GM12878 (cell line): ENCODE measurements around the gene HINFP. TPM values are rescaled to one million over a fixed set of nuclear protein-coding genes. Genes with fewer than 3 reads are reported as not detected.

ENCODE experiments used
- ATAC-seq: fragments of 200-7000 bp; cut with Tn5 transposase; 3 replicates; pipeline ENCODE4 v1.9.1; 2020; ENCODE audit warnings: mild to moderate bottlenecking, moderate library complexity
- BruUV-seq: library from RNA; stranded (reverse); fragments of 400-500 nt; replicated peaks from 2 replicates; lab custom pipeline; 2021; lab: Mats Ljungman, UMichigan
- CTCF ChIA-PET: fragments of 300-600 bp; sonication (Branson Sonifier 250); formaldehyde crosslinking; extraction: SDS; loops from one replicate; lab custom pipeline; 2021; ENCODE audit warnings: inconsistent platforms; lab: Yijun Ruan, JAX
- POLR2A ChIA-PET: fragments of 350-600 bp; formaldehyde crosslinking; extraction: SDS; loops from one replicate; lab custom pipeline; 2021; ENCODE audit warnings: inconsistent platforms; lab: Charles Lee
- RAD21 ChIA-PET: fragments of 300-600 bp; sonication (Branson Sonifier 250); formaldehyde crosslinking; loops from one replicate; lab custom pipeline; 2023; ENCODE audit warnings: antibody characterized with exemption; ENCODE audit not compliant: unreplicated experiment; lab: Charles Lee
- SMC1A ChIA-PET: fragments of 300-600 bp; sonication (Branson Sonifier 250); formaldehyde crosslinking; loops from one replicate; lab custom pipeline; 2023; ENCODE audit not compliant: unreplicated experiment, uncharacterized antibody; lab: Charles Lee
- DNase-seq: peaks from one replicate; pipeline ENCODE4 v3.0.0-alpha.2; 2011; ENCODE audit warnings: low read depth, low spot score
- FAIRE-seq: peaks from 3 replicates; lab custom pipeline; 2011; peaks lifted over from hg19 to GRCh38; lab: Jason Lieb, UNC
- H2AFZ ChIP-seq: 2 replicates; pipeline ENCODE4 v1.6.0; 2011; ENCODE audit warnings: low read depth, low read length, control low read depth; ENCODE audit not compliant: control insufficient read depth
- H3K27ac ChIP-seq: 2 replicates; pipeline ENCODE4 v1.5.1; 2011; ENCODE audit warnings: control low read depth; ENCODE audit not compliant: control insufficient read depth, insufficient read depth
- H3K27me3 ChIP-seq, 2 experiments: replicated peaks in 1 of 2; 2 replicates each; pipeline versions ENCODE4 v1.6.0 to v1.6.1; 2011; ENCODE audit warnings: low read length in 1 of 2; ENCODE audit not compliant: control insufficient read depth in 2 of 2, insufficient read depth in 2 of 2
- H3K36me3 ChIP-seq, 2 experiments: 2 replicates each; pipeline ENCODE4 v1.5.1; 2011; ENCODE audit warnings: low read length in 1 of 2; ENCODE audit not compliant: control insufficient read depth in 2 of 2, insufficient read depth in 2 of 2
- H3K4me1 ChIP-seq: 2 replicates; pipeline ENCODE4 v1.6.1; 2011; ENCODE audit warnings: mild to moderate bottlenecking, low read length, moderate library complexity, mixed read lengths; ENCODE audit not compliant: control insufficient read depth, insufficient read depth
- H3K4me2 ChIP-seq: 2 replicates; pipeline ENCODE4 v1.6.0; 2011; ENCODE audit warnings: control low read depth; ENCODE audit not compliant: control insufficient read depth, insufficient read depth
- H3K4me3 ChIP-seq: fragments of 200-600 bp; sonication (generic); 2 replicates; pipeline ENCODE4 v1.5.1; 2016
- H3K79me2 ChIP-seq: 2 replicates; pipeline ENCODE4 v1.6.0; 2011; ENCODE audit warnings: low read length; ENCODE audit not compliant: control insufficient read depth, insufficient read depth
- H3K9ac ChIP-seq: 2 replicates; pipeline ENCODE4 v1.8.0; 2011; ENCODE audit warnings: low read length, control low read depth, mixed read lengths; ENCODE audit not compliant: control insufficient read depth, insufficient read depth
- H3K9me3 ChIP-seq: replicated peaks from 3 replicates; pipeline ENCODE4 v1.5.1; 2011; ENCODE audit warnings: mild to moderate bottlenecking, low read length; ENCODE audit not compliant: control insufficient read depth, insufficient read depth
- H4K20me1 ChIP-seq: 2 replicates; pipeline ENCODE4 v1.6.0; 2011; ENCODE audit not compliant: control insufficient read depth, insufficient read depth
- CREB1 ChIP-seq: IDR thresholded peaks from 2 replicates; pipeline ENCODE4 v1.6.1; 2012; ENCODE audit warnings: low read depth, mild to moderate bottlenecking, inconsistent platforms
- ESRRA ChIP-seq: IDR thresholded peaks from 2 replicates; pipeline ENCODE4 v1.6.1; 2012; ENCODE audit warnings: mild to moderate bottlenecking, low read length, improper control_type of control experiment
- ETV6 ChIP-seq, 2 experiments: fragments of 450-650 bp in 1 of 2; IDR thresholded peaks in 1 of 2; conservative IDR thresholded peaks in 1 of 2; 2 replicates each; pipeline ENCODE4 v1.6.1; 2014; ENCODE audit warnings: antibody characterized with exemption in 1 of 2, borderline replicate concordance in 1 of 2, low read depth in 1 of 2, mild to moderate bottlenecking in 1 of 2, moderate library complexity in 1 of 2
- EZH2 ChIP-seq: IDR thresholded peaks from 2 replicates; pipeline ENCODE4 v1.6.1; 2012; ENCODE audit warnings: low read depth, mild to moderate bottlenecking, control low read depth, inconsistent platforms, low read length, borderline replicate concordance; ENCODE audit not compliant: control insufficient read depth
- KLF5 ChIP-seq: fragments of 450-650 bp; IDR thresholded peaks from 2 replicates; pipeline ENCODE4 v1.6.1; 2014; ENCODE audit warnings: mild to moderate bottlenecking; ENCODE audit not compliant: partially characterized antibody
- MTA3 ChIP-seq: IDR thresholded peaks from 2 replicates; pipeline ENCODE4 v1.6.1; 2012; ENCODE audit warnings: low read length, inconsistent platforms, borderline replicate concordance
- PAX8 ChIP-seq: fragments of 450-650 bp; IDR thresholded peaks from 2 replicates; pipeline ENCODE4 v1.6.1; 2017; ENCODE audit warnings: mild to moderate bottlenecking, moderate library complexity
- RB1 ChIP-seq: fragments of 450-650 bp; formaldehyde crosslinking; IDR thresholded peaks from 2 replicates; pipeline ENCODE4 v1.6.1; 2017; ENCODE audit warnings: mild to moderate bottlenecking, borderline replicate concordance
- SP1 ChIP-seq: IDR thresholded peaks from one replicate; pipeline ENCODE4 v1.6.1; 2011; ENCODE audit warnings: low read depth, low read length
- SPI1 ChIP-seq: IDR thresholded peaks from 2 replicates; pipeline ENCODE4 v1.6.1; 2011; ENCODE audit warnings: low read depth, mild to moderate bottlenecking, low read length, moderate library complexity, borderline replicate concordance; ENCODE audit not compliant: insufficient read depth
- TAF1 ChIP-seq: IDR thresholded peaks from 2 replicates; pipeline ENCODE4 v1.6.1; 2011; ENCODE audit warnings: mild to moderate bottlenecking, low read depth, low read length, borderline replicate concordance
- ZNF207 ChIP-seq: fragments of 450-650 bp; IDR thresholded peaks from 2 replicates; pipeline ENCODE4 v1.6.1; 2014; ENCODE audit warnings: antibody characterized with exemption, mild to moderate bottlenecking, borderline replicate concordance
- ZNF24 ChIP-seq: fragments of 450-650 bp; IDR thresholded peaks from 2 replicates; pipeline ENCODE4 v1.6.1; 2017; ENCODE audit warnings: antibody characterized with exemption, mild to moderate bottlenecking
- WGBS: methylation state at CpG from one replicate; pipeline ENCODE4 v1.1.6; 2016; ENCODE audit warnings: low lambda C conversion rate; ENCODE audit not compliant: insufficient replicate concordance, insufficient coverage; ENCODE audit errors: missing lambda C conversion rate; 5-methylcytosine and 5-hydroxymethylcytosine counted together
- in situ Hi-C: fragments of 300-500 bp; cut with MboI; formaldehyde crosslinking; loops from 9 replicates; pipeline ENCODE4 v1.14.3; 2018; ENCODE audit warnings: mixed read lengths
- intact Hi-C: fragments of 100-400 bp; cut with micrococcal nuclease; formaldehyde crosslinking; loops from one replicate; pipeline ENCODE4 v1.14.2; 2022; ENCODE audit not compliant: unreplicated experiment
- polyA plus RNA-seq, 11 experiments: library from polyadenylated mRNA; depleted of rRNA in 4 of 11; unstranded in 6 of 11; stranded (reverse) in 5 of 11; fragments of >200 nt; fragmentation: Nextera tagmentation in 4 of 11; fragmentation: Illumina TruSeq in 1 of 11; extraction: Ambion mirVana in 4 of 11; extraction: Trizol in 1 of 11; gene quantifications; 1 replicate in 1 of 11; 2 replicates in 10 of 11; pipeline versions ENCODE4 v1.2.1 to v1.2.3, GENCODE V29; 2011 to 2016; ENCODE audit warnings: inconsistent platforms in 2 of 11, missing spikeins in 2 of 11, low read depth in 1 of 11
- total RNA-seq, 4 experiments: library from RNA; depleted of rRNA in 3 of 4; stranded (reverse); fragments of >200 nt in 3 of 4; fragmentation: Illumina TruSeq in 1 of 4; extraction: Trizol in 1 of 4; gene quantifications; 2 replicates each; pipeline versions ENCODE4 v1.2.1 to v1.2.3, GENCODE V29; 2013 to 2021
- TF ChIP-seq, protein P1 (sequence below): fragments of 150-350 bp; IDR thresholded peaks from 2 replicates; pipeline ENCODE4 v1.6.1; 2016; ENCODE audit warnings: low read depth, low read length
- TF ChIP-seq, protein P2 (sequence below): IDR thresholded peaks from 2 replicates; pipeline ENCODE4 v1.6.1; 2012; ENCODE audit warnings: low read depth, low read length, improper control_type of control experiment
- TF ChIP-seq, protein P3 (sequence below): fragments of 450-650 bp; IDR thresholded peaks from 2 replicates; pipeline ENCODE4 v1.6.1; 2016; ENCODE audit warnings: mild to moderate bottlenecking
- TF ChIP-seq, protein P4 (sequence below): fragments of 450-650 bp; conservative IDR thresholded peaks from 2 replicates; pipeline ENCODE4 v1.6.1; 2017; ENCODE audit warnings: mild to moderate bottlenecking, moderate library complexity

HINFP gene
- total and polyA plus RNA-seq, 10 of the 15 experiments (the other 5 are each of a cell fraction or from before 2014, with no cell fraction given) = 13.1 to 26.3 (median 18.6) TPM

DNA sequence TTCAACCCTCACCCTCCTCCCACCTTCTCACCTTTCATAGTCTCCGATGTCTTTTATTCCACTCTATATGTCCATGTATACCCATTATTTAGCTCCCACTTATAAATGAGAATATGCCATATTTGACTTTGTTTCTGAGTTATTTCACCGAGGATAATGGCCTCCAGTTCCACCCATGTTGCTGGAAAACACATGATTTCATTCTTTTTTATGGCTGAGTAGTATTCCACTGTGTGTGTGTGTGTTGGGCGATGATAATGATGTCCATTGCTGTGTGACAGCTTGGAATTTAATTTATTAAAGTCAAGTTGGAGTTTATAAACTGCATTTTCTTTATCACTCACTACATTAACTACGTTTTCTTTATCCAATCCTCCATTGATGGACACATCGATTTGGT lies 3.2 kb upstream of the HINFP start:
- ChIA-PET RAD21 (no interaction called here), POLR2A (interaction anchor here (0.7 to 6.9 kb wide), 4 partner anchors 9 to 141 kb away, joined by 3 to 76 read pairs (median 4); partner anchors contain the start of gene C2CD2L), SMC1A (interaction anchor here (5.0 kb wide), 1 partner anchor 9 kb away, joined by 32 read pairs; no protein-coding TSS in a partner anchor), CTCF (interaction anchor here (0.8 to 1.3 kb wide), 6 partner anchors 8 to 78 kb away, joined by 3 to 5 read pairs (median 4); partner anchors contain the start of genes C2CD2L and DPAGT1)
- WGBS = 86% methylated on average over 5 of the region's 5 CpGs
- Histone ChIP-seq H3K9me3 (no peaks in the 10 kb centered on the region), H3K9ac (no peak overlapping the region), H3K4me1 (peaks cover 13% of the 10 kb centered on the region), H2AFZ (no peak overlapping the region), H3K79me2 (peaks cover 19% of the 10 kb centered on the region), H4K20me1 (no peaks in the 10 kb centered on the region), H3K36me3 (peaks cover 0 to 8% of the 10 kb centered on the region in 2 experiments; a peak in 3 of 4 replicates), H3K27me3 (no peaks in the 10 kb centered on the region), H3K4me3 (no peak overlapping the region), H3K4me2 (no peak overlapping the region), H3K27ac (no peak overlapping the region)
- ATAC-seq (no peak), DNase-seq (no peak), FAIRE-seq (no peak)
- intact Hi-C loops = no loop called here
- in situ Hi-C loops = no loop called here
- no TSS peak for BruUV-seq
- TF ChIP-seq CREB1 (no peak), ZNF207 (no peak), KLF5 (no peak), SPI1 (no peak), ZNF24 (no peak), EZH2 (no peak), ESRRA (no peak), TAF1 (no peak), RB1 (no peak), SP1 (no peak), PAX8 (no peak), MTA3 (no peak), ETV6 (conservative IDR thresholded peaks at IDR 0.05 in 1 of 2, IDR thresholded peaks at IDR 0.05 in 1 of 2; ENCODE audit: borderline replicate concordance in 1 of 2, low read depth in 1 of 2) (no peak)
- TF ChIP-seq, protein P1, sequence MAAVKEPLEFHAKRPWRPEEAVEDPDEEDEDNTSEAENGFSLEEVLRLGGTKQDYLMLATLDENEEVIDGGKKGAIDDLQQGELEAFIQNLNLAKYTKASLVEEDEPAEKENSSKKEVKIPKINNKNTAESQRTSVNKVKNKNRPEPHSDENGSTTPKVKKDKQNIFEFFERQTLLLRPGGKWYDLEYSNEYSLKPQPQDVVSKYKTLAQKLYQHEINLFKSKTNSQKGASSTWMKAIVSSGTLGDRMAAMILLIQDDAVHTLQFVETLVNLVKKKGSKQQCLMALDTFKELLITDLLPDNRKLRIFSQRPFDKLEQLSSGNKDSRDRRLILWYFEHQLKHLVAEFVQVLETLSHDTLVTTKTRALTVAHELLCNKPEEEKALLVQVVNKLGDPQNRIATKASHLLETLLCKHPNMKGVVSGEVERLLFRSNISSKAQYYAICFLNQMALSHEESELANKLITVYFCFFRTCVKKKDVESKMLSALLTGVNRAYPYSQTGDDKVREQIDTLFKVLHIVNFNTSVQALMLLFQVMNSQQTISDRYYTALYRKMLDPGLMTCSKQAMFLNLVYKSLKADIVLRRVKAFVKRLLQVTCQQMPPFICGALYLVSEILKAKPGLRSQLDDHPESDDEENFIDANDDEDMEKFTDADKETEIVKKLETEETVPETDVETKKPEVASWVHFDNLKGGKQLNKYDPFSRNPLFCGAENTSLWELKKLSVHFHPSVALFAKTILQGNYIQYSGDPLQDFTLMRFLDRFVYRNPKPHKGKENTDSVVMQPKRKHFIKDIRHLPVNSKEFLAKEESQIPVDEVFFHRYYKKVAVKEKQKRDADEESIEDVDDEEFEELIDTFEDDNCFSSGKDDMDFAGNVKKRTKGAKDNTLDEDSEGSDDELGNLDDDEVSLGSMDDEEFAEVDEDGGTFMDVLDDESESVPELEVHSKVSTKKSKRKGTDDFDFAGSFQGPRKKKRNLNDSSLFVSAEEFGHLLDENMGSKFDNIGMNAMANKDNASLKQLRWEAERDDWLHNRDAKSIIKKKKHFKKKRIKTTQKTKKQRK = no peak
- TF ChIP-seq, protein P2, sequence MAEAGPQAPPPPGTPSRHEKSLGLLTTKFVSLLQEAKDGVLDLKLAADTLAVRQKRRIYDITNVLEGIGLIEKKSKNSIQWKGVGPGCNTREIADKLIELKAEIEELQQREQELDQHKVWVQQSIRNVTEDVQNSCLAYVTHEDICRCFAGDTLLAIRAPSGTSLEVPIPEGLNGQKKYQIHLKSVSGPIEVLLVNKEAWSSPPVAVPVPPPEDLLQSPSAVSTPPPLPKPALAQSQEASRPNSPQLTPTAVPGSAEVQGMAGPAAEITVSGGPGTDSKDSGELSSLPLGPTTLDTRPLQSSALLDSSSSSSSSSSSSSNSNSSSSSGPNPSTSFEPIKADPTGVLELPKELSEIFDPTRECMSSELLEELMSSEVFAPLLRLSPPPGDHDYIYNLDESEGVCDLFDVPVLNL = no peak
- TF ChIP-seq, protein P3, sequence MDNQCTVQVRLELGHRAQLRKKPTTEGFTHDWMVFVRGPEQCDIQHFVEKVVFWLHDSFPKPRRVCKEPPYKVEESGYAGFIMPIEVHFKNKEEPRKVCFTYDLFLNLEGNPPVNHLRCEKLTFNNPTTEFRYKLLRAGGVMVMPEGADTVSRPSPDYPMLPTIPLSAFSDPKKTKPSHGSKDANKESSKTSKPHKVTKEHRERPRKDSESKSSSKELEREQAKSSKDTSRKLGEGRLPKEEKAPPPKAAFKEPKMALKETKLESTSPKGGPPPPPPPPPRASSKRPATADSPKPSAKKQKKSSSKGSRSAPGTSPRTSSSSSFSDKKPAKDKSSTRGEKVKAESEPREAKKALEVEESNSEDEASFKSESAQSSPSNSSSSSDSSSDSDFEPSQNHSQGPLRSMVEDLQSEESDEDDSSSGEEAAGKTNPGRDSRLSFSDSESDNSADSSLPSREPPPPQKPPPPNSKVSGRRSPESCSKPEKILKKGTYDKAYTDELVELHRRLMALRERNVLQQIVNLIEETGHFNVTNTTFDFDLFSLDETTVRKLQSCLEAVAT = no peak
- TF ChIP-seq, protein P4, sequence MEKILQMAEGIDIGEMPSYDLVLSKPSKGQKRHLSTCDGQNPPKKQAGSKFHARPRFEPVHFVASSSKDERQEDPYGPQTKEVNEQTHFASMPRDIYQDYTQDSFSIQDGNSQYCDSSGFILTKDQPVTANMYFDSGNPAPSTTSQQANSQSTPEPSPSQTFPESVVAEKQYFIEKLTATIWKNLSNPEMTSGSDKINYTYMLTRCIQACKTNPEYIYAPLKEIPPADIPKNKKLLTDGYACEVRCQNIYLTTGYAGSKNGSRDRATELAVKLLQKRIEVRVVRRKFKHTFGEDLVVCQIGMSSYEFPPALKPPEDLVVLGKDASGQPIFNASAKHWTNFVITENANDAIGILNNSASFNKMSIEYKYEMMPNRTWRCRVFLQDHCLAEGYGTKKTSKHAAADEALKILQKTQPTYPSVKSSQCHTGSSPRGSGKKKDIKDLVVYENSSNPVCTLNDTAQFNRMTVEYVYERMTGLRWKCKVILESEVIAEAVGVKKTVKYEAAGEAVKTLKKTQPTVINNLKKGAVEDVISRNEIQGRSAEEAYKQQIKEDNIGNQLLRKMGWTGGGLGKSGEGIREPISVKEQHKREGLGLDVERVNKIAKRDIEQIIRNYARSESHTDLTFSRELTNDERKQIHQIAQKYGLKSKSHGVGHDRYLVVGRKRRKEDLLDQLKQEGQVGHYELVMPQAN = no peak
